ENCODE measurements around the gene OPN5.

Gene OPN5

GRCh38 chr6:47781732-47782131, at the start of gene OPN5:
Gene OPN5, plus strand, starts transcription at chr6:47782032. Its CDS starts 35 bp downstream, at chr6:47782067.
- no peak for TF ChIP-seq CTCF (IDR thresholded peaks at IDR 0.05)

- TF ChIP-seq CTCF (IDR thresholded peaks at IDR 0.05) = peak; percentile 59
These were observed 47.8 kb upstream of the OPN5 start for GRCh38 chr6:47733879-47734558.

- no peak for TF ChIP-seq CTCF (IDR thresholded peaks at IDR 0.05)
These were observed 46.9 kb upstream of the OPN5 start for GRCh38 chr6:47734831-47735481.

GRCh38 chr6:47736083-47736700, 45.6 kb upstream of the OPN5 start:
- no peak for TF ChIP-seq CTCF (IDR thresholded peaks at IDR 0.05)

- TF ChIP-seq CTCF (IDR thresholded peaks at IDR 0.05) = no peak
These were observed 44.4 kb upstream of the OPN5 start for GRCh38 chr6:47737406-47737805.

- TF ChIP-seq CTCF (IDR thresholded peaks at IDR 0.05) = no peak
These were observed 41.1 kb upstream of the OPN5 start for GRCh38 chr6:47740714-47741113.

GRCh38 chr6:47741807-47742206, 40.0 kb upstream of the OPN5 start:
- no peak for TF ChIP-seq CTCF (IDR thresholded peaks at IDR 0.05)
